ENCODE measurements around the gene MRPL21.

The MRPL21 gene

DNA sequence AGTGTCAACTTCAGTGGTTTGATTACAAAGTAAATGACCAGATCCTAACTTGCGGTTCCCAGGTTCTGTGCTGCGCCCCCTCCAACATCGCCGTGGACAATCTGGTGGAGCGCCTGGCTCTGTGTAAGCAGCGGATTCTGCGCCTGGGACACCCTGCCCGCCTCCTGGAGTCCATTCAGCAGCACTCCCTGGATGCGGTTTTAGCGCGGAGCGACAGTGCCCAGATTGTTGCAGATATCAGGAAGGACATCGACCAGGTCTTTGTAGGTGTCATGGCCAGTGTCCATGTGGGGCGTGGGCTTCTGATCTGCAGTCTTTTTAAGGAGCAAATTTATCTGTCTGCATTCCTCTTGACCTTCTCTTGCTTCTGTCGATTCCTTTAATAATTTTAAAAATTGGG lies 11.1 kb upstream of the MRPL21 start:
- Histone ChIP-seq H3K79me2 (ENCODE audit: control insufficient read depth, low read length) (no peaks in the 10 kb centered on the region), H3K4me1 (ENCODE audit: control insufficient read depth, low read length) (no peaks in the 10 kb centered on the region), H3K9me3 (ENCODE audit: control insufficient read depth, insufficient read depth, low read length) (no peaks in the 10 kb centered on the region), H3K36me3 (ENCODE audit: control insufficient read depth, low read length) (peaks cover 55% of the 10 kb centered on the region), H3K27ac (ENCODE audit: low read depth, low read length) (no peak overlapping the region), H3K4me2 (ENCODE audit: low read length) (no peak overlapping the region), H3F3A (ENCODE audit: control insufficient read depth, insufficient read depth) (no peaks in the 10 kb centered on the region), H3K9me2 (replicated peaks; ENCODE audit: control insufficient read depth, low read length) (no peaks in the 10 kb centered on the region), H3K27me3 (ENCODE audit: control insufficient read depth, low read length) (no peaks in the 10 kb centered on the region), H4K20me1 (ENCODE audit: control insufficient read depth, insufficient read depth, low read depth, low read length) (no peaks in the 10 kb centered on the region), H3K4me3 (ENCODE audit: low read length) (no peak overlapping the region)
- no peak for TF ChIP-seq CTCF (IDR thresholded peaks at IDR 0.05; ENCODE audit: low read depth, low read length, poor library complexity, severe bottlenecking)
- TF ChIP-seq EZH2phosphoT487 (IDR thresholded peaks at IDR 0.05; ENCODE audit: borderline replicate concordance, low read length), result no peak

GRCh38 chr11:68913188-68913587 lies 9.6 kb upstream of the MRPL21 start:
- Histone ChIP-seq H3K36me3 (ENCODE audit: control insufficient read depth, low read length) (peaks cover 53% of the 10 kb centered on the region), H3K27me3 (ENCODE audit: control insufficient read depth, low read length) (no peaks in the 10 kb centered on the region), H3K4me3 (ENCODE audit: low read length) (no peak overlapping the region), H3K9me2 (replicated peaks; ENCODE audit: control insufficient read depth, low read length) (no peaks in the 10 kb centered on the region), H3K9me3 (ENCODE audit: control insufficient read depth, insufficient read depth, low read length) (no peaks in the 10 kb centered on the region), H3K27ac (ENCODE audit: low read depth, low read length) (no peak overlapping the region), H3K4me2 (ENCODE audit: low read length) (no peak overlapping the region), H3K79me2 (ENCODE audit: control insufficient read depth, low read length) (no peaks in the 10 kb centered on the region), H3K4me1 (ENCODE audit: control insufficient read depth, low read length) (no peaks in the 10 kb centered on the region), H4K20me1 (ENCODE audit: control insufficient read depth, insufficient read depth, low read depth, low read length) (no peaks in the 10 kb centered on the region), H3F3A (ENCODE audit: control insufficient read depth, insufficient read depth) (no peaks in the 10 kb centered on the region)
- TF ChIP-seq EZH2phosphoT487 (IDR thresholded peaks at IDR 0.05; ENCODE audit: borderline replicate concordance, low read length) (no peak), CTCF (IDR thresholded peaks at IDR 0.05; ENCODE audit: low read depth, low read length, poor library complexity, severe bottlenecking) (no peak)

GRCh38 chr11:68912254-68912653 lies 8.6 kb upstream of the MRPL21 start:
- no peak overlapping the region for H3K4me2 ChIP-seq (ENCODE audit: low read length)
- no peaks in the 10 kb centered on the region for H3K9me3 ChIP-seq (ENCODE audit: control insufficient read depth, insufficient read depth, low read length)
- no peaks in the 10 kb centered on the region for H3K27me3 ChIP-seq (ENCODE audit: control insufficient read depth, low read length)
- H3K9me2 ChIP-seq (replicated peaks; ENCODE audit: control insufficient read depth, low read length), result no peaks in the 10 kb centered on the region
- no peaks in the 10 kb centered on the region for H4K20me1 ChIP-seq (ENCODE audit: control insufficient read depth, insufficient read depth, low read depth, low read length)
- H3K4me3 ChIP-seq (ENCODE audit: low read length), result no peak overlapping the region
- H3F3A ChIP-seq (ENCODE audit: control insufficient read depth, insufficient read depth), result no peaks in the 10 kb centered on the region
- peaks cover 1% of the 10 kb centered on the region for H3K79me2 ChIP-seq (ENCODE audit: control insufficient read depth, low read length)
- H3K27ac ChIP-seq (ENCODE audit: low read depth, low read length), result no peak overlapping the region
- peaks cover 51% of the 10 kb centered on the region for H3K36me3 ChIP-seq (ENCODE audit: control insufficient read depth, low read length)
- no peaks in the 10 kb centered on the region for H3K4me1 ChIP-seq (ENCODE audit: control insufficient read depth, low read length)
- TF ChIP-seq EZH2phosphoT487 (IDR thresholded peaks at IDR 0.05; ENCODE audit: borderline replicate concordance, low read length), result no peak
- no peak for TF ChIP-seq CTCF (IDR thresholded peaks at IDR 0.05; ENCODE audit: low read depth, low read length, poor library complexity, severe bottlenecking)

GRCh38 chr11:68911731-68912130 lies 8.1 kb upstream of the MRPL21 start:
- no peaks in the 10 kb centered on the region for H3K4me1 ChIP-seq (ENCODE audit: control insufficient read depth, low read length)
- no peaks in the 10 kb centered on the region for H3K27me3 ChIP-seq (ENCODE audit: control insufficient read depth, low read length)
- H3K4me3 ChIP-seq (ENCODE audit: low read length), result no peak overlapping the region
- H3K79me2 ChIP-seq (ENCODE audit: control insufficient read depth, low read length), result peaks cover 6% of the 10 kb centered on the region
- H3K9me3 ChIP-seq (ENCODE audit: control insufficient read depth, insufficient read depth, low read length), result no peaks in the 10 kb centered on the region
- no peaks in the 10 kb centered on the region for H3K9me2 ChIP-seq (replicated peaks; ENCODE audit: control insufficient read depth, low read length)
- H3F3A ChIP-seq (ENCODE audit: control insufficient read depth, insufficient read depth), result no peaks in the 10 kb centered on the region
- H3K36me3 ChIP-seq (ENCODE audit: control insufficient read depth, low read length), result peaks cover 51% of the 10 kb centered on the region
- TF ChIP-seq EZH2phosphoT487 (IDR thresholded peaks at IDR 0.05; ENCODE audit: borderline replicate concordance, low read length) (no peak), CTCF (IDR thresholded peaks at IDR 0.05; ENCODE audit: low read depth, low read length, poor library complexity, severe bottlenecking) (no peak)
- H4K20me1 ChIP-seq (ENCODE audit: control insufficient read depth, insufficient read depth, low read depth, low read length), result no peaks in the 10 kb centered on the region
- no peak overlapping the region for H3K4me2 ChIP-seq (ENCODE audit: low read length)
- no peak overlapping the region for H3K27ac ChIP-seq (ENCODE audit: low read depth, low read length)

Measured in DOHH2 (cell line).